ENCODE measurements around the gene CLDN14.
"Not testable (repeated sequence)": the region's sequence is repeated elsewhere in the genome, so short reads cannot be mapped to it uniquely, and the experiment has no call there.

Gene CLDN14

GRCh38 chr21:36477001-36477400, 2.9 kb downstream of the CLDN14 start:
- in situ Hi-C loops (cut with MboI; ENCODE audit: low sequenced_read_pairs, unreplicated experiment) = no loop called here
- no peak for DNase-seq (ENCODE audit: low spot score)
- TF ChIP-seq CTCF (IDR thresholded peaks at IDR 0.05; ENCODE audit: borderline replicate concordance, control extremely low read depth, extremely low read depth, insufficient read depth, missing control alignments) = no peak

GRCh38 chr21:36476541-36476940, 3.4 kb downstream of the CLDN14 start:
- in situ Hi-C loops (cut with MboI; ENCODE audit: low sequenced_read_pairs, unreplicated experiment); DNase-seq (ENCODE audit: low spot score): not testable (repeated sequence)

GRCh38 chr21:36474591-36474990, 5.3 kb downstream of the CLDN14 start:
- no peak for DNase-seq (ENCODE audit: low spot score)
- in situ Hi-C loops (cut with MboI; ENCODE audit: low sequenced_read_pairs, unreplicated experiment) = no loop called here
- no peak for TF ChIP-seq CTCF (IDR thresholded peaks at IDR 0.05; ENCODE audit: borderline replicate concordance, control extremely low read depth, extremely low read depth, insufficient read depth, missing control alignments)

- no peak for DNase-seq (ENCODE audit: low spot score)
- in situ Hi-C loops (cut with MboI; ENCODE audit: low sequenced_read_pairs, unreplicated experiment) = no loop called here
Observed at GRCh38 chr21:36473203-36473602, 6.7 kb downstream of the CLDN14 start.

GRCh38 chr21:36472377-36472776, 7.5 kb downstream of the CLDN14 start:
- no peak for DNase-seq (ENCODE audit: low spot score)
- no peak for TF ChIP-seq CTCF (IDR thresholded peaks at IDR 0.05; ENCODE audit: borderline replicate concordance, control extremely low read depth, extremely low read depth, insufficient read depth, missing control alignments)
- in situ Hi-C loops (cut with MboI; ENCODE audit: low sequenced_read_pairs, unreplicated experiment) = no loop called here

More at GRCh38 chr21:36473203-36473602, 6.7 kb downstream of the CLDN14 start:
- TF ChIP-seq CTCF (IDR thresholded peaks at IDR 0.05; ENCODE audit: borderline replicate concordance, control extremely low read depth, extremely low read depth, insufficient read depth, missing control alignments) = no peak

GRCh38 chr21:36471254-36471723, 8.6 kb downstream of the CLDN14 start:
- TF ChIP-seq CTCF (IDR thresholded peaks at IDR 0.05; ENCODE audit: borderline replicate concordance, control extremely low read depth, extremely low read depth, insufficient read depth, missing control alignments) = no peak
- peak; percentile 69 for DNase-seq (ENCODE audit: low spot score)
- in situ Hi-C loops (cut with MboI; ENCODE audit: low sequenced_read_pairs, unreplicated experiment) = no loop called here

GRCh38 chr21:36470294-36470693, 9.6 kb downstream of the CLDN14 start:
- no peak for DNase-seq (ENCODE audit: low spot score)
- no peak for TF ChIP-seq CTCF (IDR thresholded peaks at IDR 0.05; ENCODE audit: borderline replicate concordance, control extremely low read depth, extremely low read depth, insufficient read depth, missing control alignments)
- in situ Hi-C loops (cut with MboI; ENCODE audit: low sequenced_read_pairs, unreplicated experiment) = no loop called here

Data from GM13976 (cell line).